GM12878 (cell line): ENCODE measurements around the gene TSHZ3. TPM values are rescaled to one million over a fixed set of nuclear protein-coding genes. Genes with fewer than 3 reads are reported as not detected.

ENCODE experiments used
- ATAC-seq: fragments of 200-7000 bp; cut with Tn5 transposase; 3 replicates; pipeline ENCODE4 v1.9.1; 2020; ENCODE audit warnings: mild to moderate bottlenecking, moderate library complexity
- BruUV-seq: library from RNA; stranded (reverse); fragments of 400-500 nt; replicated peaks from 2 replicates; lab custom pipeline; 2021; lab: Mats Ljungman, UMichigan
- CTCF ChIA-PET: fragments of 300-600 bp; sonication (Branson Sonifier 250); formaldehyde crosslinking; extraction: SDS; loops from one replicate; lab custom pipeline; 2021; ENCODE audit warnings: inconsistent platforms; lab: Yijun Ruan, JAX
- POLR2A ChIA-PET: fragments of 350-600 bp; formaldehyde crosslinking; extraction: SDS; loops from one replicate; lab custom pipeline; 2021; ENCODE audit warnings: inconsistent platforms; lab: Charles Lee
- RAD21 ChIA-PET: fragments of 300-600 bp; sonication (Branson Sonifier 250); formaldehyde crosslinking; loops from one replicate; lab custom pipeline; 2023; ENCODE audit warnings: antibody characterized with exemption; ENCODE audit not compliant: unreplicated experiment; lab: Charles Lee
- SMC1A ChIA-PET: fragments of 300-600 bp; sonication (Branson Sonifier 250); formaldehyde crosslinking; loops from one replicate; lab custom pipeline; 2023; ENCODE audit not compliant: unreplicated experiment, uncharacterized antibody; lab: Charles Lee
- DNase-seq: peaks from one replicate; pipeline ENCODE4 v3.0.0-alpha.2; 2011; ENCODE audit warnings: low read depth, low spot score
- FAIRE-seq: peaks from 3 replicates; lab custom pipeline; 2011; peaks lifted over from hg19 to GRCh38; lab: Jason Lieb, UNC
- H2AFZ ChIP-seq: 2 replicates; pipeline ENCODE4 v1.6.0; 2011; ENCODE audit warnings: low read depth, low read length, control low read depth; ENCODE audit not compliant: control insufficient read depth
- H3K27ac ChIP-seq: 2 replicates; pipeline ENCODE4 v1.5.1; 2011; ENCODE audit warnings: control low read depth; ENCODE audit not compliant: control insufficient read depth, insufficient read depth
- H3K27me3 ChIP-seq, 2 experiments: replicated peaks in 1 of 2; 2 replicates each; pipeline versions ENCODE4 v1.6.0 to v1.6.1; 2011; ENCODE audit warnings: low read length in 1 of 2; ENCODE audit not compliant: control insufficient read depth in 2 of 2, insufficient read depth in 2 of 2
- H3K36me3 ChIP-seq, 2 experiments: 2 replicates each; pipeline ENCODE4 v1.5.1; 2011; ENCODE audit warnings: low read length in 1 of 2; ENCODE audit not compliant: control insufficient read depth in 2 of 2, insufficient read depth in 2 of 2
- H3K4me1 ChIP-seq: 2 replicates; pipeline ENCODE4 v1.6.1; 2011; ENCODE audit warnings: mild to moderate bottlenecking, low read length, moderate library complexity, mixed read lengths; ENCODE audit not compliant: control insufficient read depth, insufficient read depth
- H3K4me2 ChIP-seq: 2 replicates; pipeline ENCODE4 v1.6.0; 2011; ENCODE audit warnings: control low read depth; ENCODE audit not compliant: control insufficient read depth, insufficient read depth
- H3K4me3 ChIP-seq: fragments of 200-600 bp; sonication (generic); 2 replicates; pipeline ENCODE4 v1.5.1; 2016
- H3K79me2 ChIP-seq: 2 replicates; pipeline ENCODE4 v1.6.0; 2011; ENCODE audit warnings: low read length; ENCODE audit not compliant: control insufficient read depth, insufficient read depth
- H3K9ac ChIP-seq: 2 replicates; pipeline ENCODE4 v1.8.0; 2011; ENCODE audit warnings: low read length, control low read depth, mixed read lengths; ENCODE audit not compliant: control insufficient read depth, insufficient read depth
- H3K9me3 ChIP-seq: replicated peaks from 3 replicates; pipeline ENCODE4 v1.5.1; 2011; ENCODE audit warnings: mild to moderate bottlenecking, low read length; ENCODE audit not compliant: control insufficient read depth, insufficient read depth
- H4K20me1 ChIP-seq: 2 replicates; pipeline ENCODE4 v1.6.0; 2011; ENCODE audit not compliant: control insufficient read depth, insufficient read depth
- BMI1 ChIP-seq: fragments of 450-650 bp; IDR thresholded peaks from 2 replicates; pipeline ENCODE4 v1.6.1; 2016; ENCODE audit warnings: mild to moderate bottlenecking, moderate library complexity, borderline replicate concordance
- IKZF2 ChIP-seq, 2 experiments: fragments of 450-650 bp; IDR thresholded peaks; 2 replicates each; pipeline ENCODE4 v1.6.1; 2017; ENCODE audit warnings: mild to moderate bottlenecking in 2 of 2, moderate library complexity in 2 of 2
- SIN3A ChIP-seq: IDR thresholded peaks from 2 replicates; pipeline ENCODE4 v1.6.1; 2012; ENCODE audit warnings: low read depth, low read length, improper control_type of control experiment
- SIX5 ChIP-seq: IDR thresholded peaks from 2 replicates; pipeline ENCODE4 v1.6.1; 2011; ENCODE audit warnings: mild to moderate bottlenecking, low read depth, low read length, moderate library complexity; ENCODE audit not compliant: severe bottlenecking
- SMARCA5 ChIP-seq: fragments of 450-650 bp; IDR thresholded peaks from 2 replicates; pipeline ENCODE4 v1.6.1; 2017; ENCODE audit warnings: mild to moderate bottlenecking
- WGBS: methylation state at CpG from one replicate; pipeline ENCODE4 v1.1.6; 2016; ENCODE audit warnings: low lambda C conversion rate; ENCODE audit not compliant: insufficient replicate concordance, insufficient coverage; ENCODE audit errors: missing lambda C conversion rate; 5-methylcytosine and 5-hydroxymethylcytosine counted together
- in situ Hi-C: fragments of 300-500 bp; cut with MboI; formaldehyde crosslinking; loops from 9 replicates; pipeline ENCODE4 v1.14.3; 2018; ENCODE audit warnings: mixed read lengths
- intact Hi-C: fragments of 100-400 bp; cut with micrococcal nuclease; formaldehyde crosslinking; loops from one replicate; pipeline ENCODE4 v1.14.2; 2022; ENCODE audit not compliant: unreplicated experiment
- polyA plus RNA-seq, 11 experiments: library from polyadenylated mRNA; depleted of rRNA in 4 of 11; unstranded in 6 of 11; stranded (reverse) in 5 of 11; fragments of >200 nt; fragmentation: Nextera tagmentation in 4 of 11; fragmentation: Illumina TruSeq in 1 of 11; extraction: Ambion mirVana in 4 of 11; extraction: Trizol in 1 of 11; gene quantifications; 1 replicate in 1 of 11; 2 replicates in 10 of 11; pipeline versions ENCODE4 v1.2.1 to v1.2.3, GENCODE V29; 2011 to 2016; ENCODE audit warnings: inconsistent platforms in 2 of 11, missing spikeins in 2 of 11, low read depth in 1 of 11
- total RNA-seq, 4 experiments: library from RNA; depleted of rRNA in 3 of 4; stranded (reverse); fragments of >200 nt in 3 of 4; fragmentation: Illumina TruSeq in 1 of 4; extraction: Trizol in 1 of 4; gene quantifications; 2 replicates each; pipeline versions ENCODE4 v1.2.1 to v1.2.3, GENCODE V29; 2013 to 2021
- TF ChIP-seq, protein P1 (sequence below): fragments of 450-650 bp; IDR thresholded peaks from 2 replicates; pipeline ENCODE4 v1.6.1; 2017; ENCODE audit warnings: mild to moderate bottlenecking, moderate library complexity
- TF ChIP-seq, protein P2 (sequence below): fragments of 450-650 bp; IDR thresholded peaks from 2 replicates; pipeline ENCODE4 v1.6.1; 2018; ENCODE audit warnings: mild to moderate bottlenecking, low read depth, moderate library complexity; ENCODE audit not compliant: partially characterized antibody
- TF ChIP-seq, protein P3 (sequence below): IDR thresholded peaks from 2 replicates; pipeline ENCODE4 v1.6.1; 2012; ENCODE audit warnings: low read depth, low read length, improper control_type of control experiment

Gene TSHZ3
- total and polyA plus RNA-seq, 10 of the 15 experiments (the other 5 are each of a cell fraction or from before 2014, with no cell fraction given): 0.23 TPM; not detected in 9

DNA sequence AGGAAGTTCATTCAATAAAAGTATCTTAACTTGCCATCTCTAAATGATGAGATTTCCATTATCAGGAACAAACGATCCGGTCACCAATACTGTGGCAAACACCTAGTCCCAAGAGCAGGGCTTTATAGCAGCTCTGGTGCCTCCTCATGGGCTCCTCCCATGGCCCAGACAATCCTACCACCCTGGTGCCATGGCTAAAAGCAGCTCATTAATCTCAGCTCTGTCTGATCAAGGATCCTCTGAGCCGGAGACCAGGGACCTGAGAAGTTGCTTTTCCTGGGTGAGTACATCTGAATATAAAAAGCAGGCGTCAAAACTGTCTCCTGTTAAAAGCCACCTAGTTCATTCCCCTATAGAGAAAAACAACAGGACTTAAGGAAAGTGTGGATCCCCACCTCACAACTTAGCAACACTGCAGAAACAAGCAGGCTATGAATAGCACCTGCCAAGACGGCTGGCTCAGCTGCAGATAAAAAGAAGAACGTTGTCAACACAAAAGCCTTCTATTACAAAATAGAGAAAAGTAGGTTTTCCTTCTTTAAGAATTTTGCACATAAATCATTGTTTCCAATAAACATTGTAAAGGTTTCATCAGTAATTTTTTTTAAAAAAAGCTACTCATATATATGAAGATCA, 30.3 kb downstream of the TSHZ3 start:
- in situ Hi-C loops: no loop called here
- intact Hi-C loops: no loop called here
- CTCF ChIA-PET: no interaction called here

More for the DNA sequence above, 30.3 kb downstream of the TSHZ3 start:
- no peak overlapping the region for H3K27ac ChIP-seq
- H3K4me2 ChIP-seq: no peak overlapping the region
- no peaks in the 10 kb centered on the region for H3K27me3 ChIP-seq
- DNase-seq (no peak), FAIRE-seq (no peak), ATAC-seq (no peak)
- H3K36me3 ChIP-seq: no peaks in the 10 kb centered on the region
- H3K4me1 ChIP-seq: no peaks in the 10 kb centered on the region
- POLR2A ChIA-PET: no interaction called here
- no peaks in the 10 kb centered on the region for H3K79me2 ChIP-seq
- no peak for TF ChIP-seq SIN3A
- TF ChIP-seq, protein P1, sequence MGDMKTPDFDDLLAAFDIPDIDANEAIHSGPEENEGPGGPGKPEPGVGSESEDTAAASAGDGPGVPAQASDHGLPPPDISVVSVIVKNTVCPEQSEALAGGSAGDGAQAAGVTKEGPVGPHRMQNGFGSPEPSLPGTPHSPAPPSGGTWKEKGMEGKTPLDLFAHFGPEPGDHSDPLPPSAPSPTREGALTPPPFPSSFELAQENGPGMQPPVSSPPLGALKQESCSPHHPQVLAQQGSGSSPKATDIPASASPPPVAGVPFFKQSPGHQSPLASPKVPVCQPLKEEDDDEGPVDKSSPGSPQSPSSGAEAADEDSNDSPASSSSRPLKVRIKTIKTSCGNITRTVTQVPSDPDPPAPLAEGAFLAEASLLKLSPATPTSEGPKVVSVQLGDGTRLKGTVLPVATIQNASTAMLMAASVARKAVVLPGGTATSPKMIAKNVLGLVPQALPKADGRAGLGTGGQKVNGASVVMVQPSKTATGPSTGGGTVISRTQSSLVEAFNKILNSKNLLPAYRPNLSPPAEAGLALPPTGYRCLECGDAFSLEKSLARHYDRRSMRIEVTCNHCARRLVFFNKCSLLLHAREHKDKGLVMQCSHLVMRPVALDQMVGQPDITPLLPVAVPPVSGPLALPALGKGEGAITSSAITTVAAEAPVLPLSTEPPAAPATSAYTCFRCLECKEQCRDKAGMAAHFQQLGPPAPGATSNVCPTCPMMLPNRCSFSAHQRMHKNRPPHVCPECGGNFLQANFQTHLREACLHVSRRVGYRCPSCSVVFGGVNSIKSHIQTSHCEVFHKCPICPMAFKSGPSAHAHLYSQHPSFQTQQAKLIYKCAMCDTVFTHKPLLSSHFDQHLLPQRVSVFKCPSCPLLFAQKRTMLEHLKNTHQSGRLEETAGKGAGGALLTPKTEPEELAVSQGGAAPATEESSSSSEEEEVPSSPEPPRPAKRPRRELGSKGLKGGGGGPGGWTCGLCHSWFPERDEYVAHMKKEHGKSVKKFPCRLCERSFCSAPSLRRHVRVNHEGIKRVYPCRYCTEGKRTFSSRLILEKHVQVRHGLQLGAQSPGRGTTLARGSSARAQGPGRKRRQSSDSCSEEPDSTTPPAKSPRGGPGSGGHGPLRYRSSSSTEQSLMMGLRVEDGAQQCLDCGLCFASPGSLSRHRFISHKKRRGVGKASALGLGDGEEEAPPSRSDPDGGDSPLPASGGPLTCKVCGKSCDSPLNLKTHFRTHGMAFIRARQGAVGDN: no peak
- TF ChIP-seq, protein P2, sequence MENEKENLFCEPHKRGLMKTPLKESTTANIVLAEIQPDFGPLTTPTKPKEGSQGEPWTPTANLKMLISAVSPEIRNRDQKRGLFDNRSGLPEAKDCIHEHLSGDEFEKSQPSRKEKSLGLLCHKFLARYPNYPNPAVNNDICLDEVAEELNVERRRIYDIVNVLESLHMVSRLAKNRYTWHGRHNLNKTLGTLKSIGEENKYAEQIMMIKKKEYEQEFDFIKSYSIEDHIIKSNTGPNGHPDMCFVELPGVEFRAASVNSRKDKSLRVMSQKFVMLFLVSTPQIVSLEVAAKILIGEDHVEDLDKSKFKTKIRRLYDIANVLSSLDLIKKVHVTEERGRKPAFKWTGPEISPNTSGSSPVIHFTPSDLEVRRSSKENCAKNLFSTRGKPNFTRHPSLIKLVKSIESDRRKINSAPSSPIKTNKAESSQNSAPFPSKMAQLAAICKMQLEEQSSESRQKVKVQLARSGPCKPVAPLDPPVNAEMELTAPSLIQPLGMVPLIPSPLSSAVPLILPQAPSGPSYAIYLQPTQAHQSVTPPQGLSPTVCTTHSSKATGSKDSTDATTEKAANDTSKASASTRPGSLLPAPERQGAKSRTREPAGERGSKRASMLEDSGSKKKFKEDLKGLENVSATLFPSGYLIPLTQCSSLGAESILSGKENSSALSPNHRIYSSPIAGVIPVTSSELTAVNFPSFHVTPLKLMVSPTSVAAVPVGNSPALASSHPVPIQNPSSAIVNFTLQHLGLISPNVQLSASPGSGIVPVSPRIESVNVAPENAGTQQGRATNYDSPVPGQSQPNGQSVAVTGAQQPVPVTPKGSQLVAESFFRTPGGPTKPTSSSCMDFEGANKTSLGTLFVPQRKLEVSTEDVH: no peak
- no peak for TF ChIP-seq BMI1
- TF ChIP-seq SIX5: no peak
- TF ChIP-seq, protein P3, sequence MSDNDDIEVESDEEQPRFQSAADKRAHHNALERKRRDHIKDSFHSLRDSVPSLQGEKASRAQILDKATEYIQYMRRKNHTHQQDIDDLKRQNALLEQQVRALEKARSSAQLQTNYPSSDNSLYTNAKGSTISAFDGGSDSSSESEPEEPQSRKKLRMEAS: no peak
- TF ChIP-seq SMARCA5: no peak
- no peak for TF ChIP-seq IKZF2 (IDR thresholded peaks at IDR 0.05)
- SMC1A ChIA-PET: no interaction called here
- no peak overlapping the region for H3K4me3 ChIP-seq
- no peak overlapping the region for H3K9ac ChIP-seq
- H2AFZ ChIP-seq: no peak overlapping the region
- H4K20me1 ChIP-seq: no peaks in the 10 kb centered on the region
- 16% methylated on average over 6 of the region's 6 CpGs for WGBS
- BruUV-seq: no TSS peak
- RAD21 ChIA-PET: no interaction called here
- H3K9me3 ChIP-seq: no peaks in the 10 kb centered on the region; the same call in 2 of the 3 replicates
